HCEC 1CT (cell line): Measurements from ENCODE around the gene CARF.

ENCODE experiments used
- DNase-seq: peaks from one replicate; pipeline ENCODE4 v3.0.0-alpha.2; 2017

CARF gene

GRCh38 chr2:203025592-203025991 lies 113.5 kb downstream of the CARF start:
- no peak for DNase-seq

- DNase-seq, result no peak
Observed at GRCh38 chr2:203030545-203030944, 118.5 kb downstream of the CARF start.

- DNase-seq, result no peak
Observed at GRCh38 chr2:203030991-203031390, 118.9 kb downstream of the CARF start.

- DNase-seq, result no peak
Observed at GRCh38 chr2:203033395-203033794, 121.3 kb downstream of the CARF start.

DNA sequence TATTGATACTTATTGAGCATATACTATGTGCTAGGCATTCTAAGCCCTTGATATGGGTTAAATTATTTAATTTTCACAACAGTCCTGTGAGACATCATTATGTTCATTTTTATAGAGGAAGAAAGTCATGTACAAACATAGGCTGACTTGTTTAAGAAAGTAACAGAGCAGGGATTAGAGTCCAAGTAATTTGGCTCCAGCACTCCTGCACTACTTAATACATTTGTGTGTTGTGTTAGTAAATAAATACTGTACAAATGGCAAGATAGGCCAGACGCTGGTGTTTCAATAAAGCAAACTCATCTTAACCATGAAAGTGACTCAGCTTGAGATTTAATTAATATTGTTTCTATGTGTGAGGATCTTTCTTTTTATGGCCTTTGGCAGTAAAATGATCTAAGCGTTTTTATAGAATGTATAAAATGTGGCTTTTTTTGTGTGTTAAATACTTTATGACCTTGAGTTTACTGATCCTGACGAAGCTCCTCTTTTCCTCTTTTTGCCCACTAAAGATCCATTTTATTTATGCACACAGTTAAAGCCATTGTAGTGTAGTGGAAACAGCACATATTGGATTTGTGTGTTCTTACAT lies 123.9 kb downstream of the CARF start:
- DNase-seq, result no peak
